Hepatocyte (in vitro differentiated cells): ENCODE results near the gene EBPL. TPM values are rescaled to one million over a fixed set of nuclear protein-coding genes. Genes with fewer than 3 reads are reported as not detected.

Experiments used
- DNase-seq: peaks from one replicate; pipeline ENCODE4 v3.0.0-alpha.2; 2016; ENCODE audit warnings: low spot score
- H2AFZ ChIP-seq: fragments of 200-600 bp; sonication (generic); 2 replicates; pipeline ENCODE4 v1.6.0; 2016; ENCODE audit warnings: antibody characterized with exemption, mild to moderate bottlenecking
- H3K27ac ChIP-seq: fragments of 200-600 bp; sonication (generic); 2 replicates; pipeline ENCODE4 v1.5.1; 2016; ENCODE audit warnings: mild to moderate bottlenecking
- H3K27me3 ChIP-seq: fragments of 200-600 bp; sonication (generic); 2 replicates; pipeline ENCODE4 v1.6.1; 2016
- H3K36me3 ChIP-seq: fragments of 200-600 bp; sonication (generic); replicated peaks from 2 replicates; pipeline ENCODE4 v1.5.1; 2016; ENCODE audit warnings: low read depth; ENCODE audit not compliant: insufficient read depth
- H3K4me1 ChIP-seq: fragments of 200-600 bp; sonication (generic); 2 replicates; pipeline ENCODE4 v1.5.1; 2016; ENCODE audit warnings: mild to moderate bottlenecking, moderate library complexity; ENCODE audit not compliant: insufficient read depth
- H3K4me2 ChIP-seq: fragments of 200-600 bp; sonication (generic); 2 replicates; pipeline ENCODE4 v1.6.0; 2016
- H3K4me3 ChIP-seq: fragments of 200-600 bp; sonication (generic); 2 replicates; pipeline ENCODE4 v1.5.1; 2016; ENCODE audit warnings: mild to moderate bottlenecking
- H3K79me2 ChIP-seq: fragments of 200-600 bp; sonication (generic); 2 replicates; pipeline ENCODE4 v1.6.0; 2017; ENCODE audit warnings: mild to moderate bottlenecking
- H3K9me2 ChIP-seq: fragments of 200-600 bp; sonication (generic); replicated peaks from 2 replicates; pipeline ENCODE4 v1.6.0; 2017; ENCODE audit warnings: mild to moderate bottlenecking; ENCODE audit not compliant: insufficient read depth
- H3K9me3 ChIP-seq: fragments of 200-600 bp; sonication (generic); 2 replicates; pipeline ENCODE4 v1.5.1; 2016; ENCODE audit warnings: low read depth, mild to moderate bottlenecking
- H4K20me1 ChIP-seq: fragments of 200-600 bp; sonication (generic); 2 replicates; pipeline ENCODE4 v1.6.0; 2016; ENCODE audit warnings: mild to moderate bottlenecking; ENCODE audit not compliant: insufficient read depth, poor library complexity, severe bottlenecking
- EZH2 ChIP-seq: fragments of 200-600 bp; sonication (generic); IDR thresholded peaks from 2 replicates; pipeline ENCODE4 v1.6.1; 2016; ENCODE audit warnings: antibody characterized with exemption, mild to moderate bottlenecking, borderline replicate concordance
- EZH2phosphoT487 ChIP-seq: fragments of 200-600 bp; sonication (generic); IDR thresholded peaks from one replicate; pipeline ENCODE4 v1.6.1; 2018; ENCODE audit warnings: antibody characterized with exemption, mild to moderate bottlenecking, low read depth, moderate library complexity; ENCODE audit not compliant: unreplicated experiment, severe bottlenecking
- WGBS: methylation state at CpG from one replicate; pipeline ENCODE4 v1.1.6; 2016; ENCODE audit warnings: low lambda C conversion rate; ENCODE audit errors: missing lambda C conversion rate; 5-methylcytosine and 5-hydroxymethylcytosine counted together
- polyA plus RNA-seq: library from polyadenylated mRNA; unstranded; fragments of >200 nt; fragmentation: Nextera tagmentation; extraction: Ambion mirVana; gene quantifications from 2 replicates; pipeline ENCODE4 v1.2.1, GENCODE V29; 2016
- total RNA-seq: library from RNA; depleted of rRNA; stranded (reverse); fragments of >200 nt; gene quantifications from 2 replicates; pipeline ENCODE4 v1.2.3, GENCODE V29; 2014
- TF ChIP-seq, protein P1 (sequence below): fragments of 200-600 bp; sonication (generic); IDR thresholded peaks from 2 replicates; pipeline ENCODE4 v1.5.1; 2016; ENCODE audit warnings: antibody characterized with exemption, mild to moderate bottlenecking; ENCODE audit not compliant: poor library complexity

Gene EBPL
- total and polyA plus RNA-seq, 2 experiments from 2014 or later, result 135 to 180 TPM

DNA sequence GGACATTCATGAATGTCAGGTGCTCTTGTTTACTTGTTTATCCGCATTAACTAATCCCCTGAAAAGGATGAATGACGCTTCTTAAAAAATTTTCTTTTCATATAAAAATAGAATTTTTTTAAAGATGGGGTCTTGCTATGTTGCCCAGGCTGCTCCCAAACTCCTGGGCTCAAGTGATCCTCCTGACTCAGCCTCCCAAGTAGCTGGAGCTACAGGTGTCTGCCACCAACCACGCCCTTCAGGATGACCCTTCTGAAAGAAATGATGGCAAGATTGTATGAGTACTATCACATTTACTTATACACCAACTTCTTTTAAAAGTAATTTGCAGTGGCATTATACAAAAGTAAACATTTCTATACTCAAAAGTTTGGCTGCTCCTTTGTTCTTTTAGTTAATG lies 6.2 kb upstream of the EBPL start:
- Histone ChIP-seq H3K79me2 (no peaks in the 10 kb centered on the region), H2AFZ (no peak overlapping the region), H3K4me1 (no peaks in the 10 kb centered on the region), H3K27me3 (no peaks in the 10 kb centered on the region), H3K9me3 (no peaks in the 10 kb centered on the region), H3K36me3 (peaks cover 7% of the 10 kb centered on the region), H3K4me2 (no peak overlapping the region), H3K27ac (no peak overlapping the region), H4K20me1 (no peaks in the 10 kb centered on the region), H3K4me3 (no peak overlapping the region), H3K9me2 (no peaks in the 10 kb centered on the region)
- 96% methylated on average over 3 of the region's 3 CpGs for WGBS
- TF ChIP-seq, protein P1, sequence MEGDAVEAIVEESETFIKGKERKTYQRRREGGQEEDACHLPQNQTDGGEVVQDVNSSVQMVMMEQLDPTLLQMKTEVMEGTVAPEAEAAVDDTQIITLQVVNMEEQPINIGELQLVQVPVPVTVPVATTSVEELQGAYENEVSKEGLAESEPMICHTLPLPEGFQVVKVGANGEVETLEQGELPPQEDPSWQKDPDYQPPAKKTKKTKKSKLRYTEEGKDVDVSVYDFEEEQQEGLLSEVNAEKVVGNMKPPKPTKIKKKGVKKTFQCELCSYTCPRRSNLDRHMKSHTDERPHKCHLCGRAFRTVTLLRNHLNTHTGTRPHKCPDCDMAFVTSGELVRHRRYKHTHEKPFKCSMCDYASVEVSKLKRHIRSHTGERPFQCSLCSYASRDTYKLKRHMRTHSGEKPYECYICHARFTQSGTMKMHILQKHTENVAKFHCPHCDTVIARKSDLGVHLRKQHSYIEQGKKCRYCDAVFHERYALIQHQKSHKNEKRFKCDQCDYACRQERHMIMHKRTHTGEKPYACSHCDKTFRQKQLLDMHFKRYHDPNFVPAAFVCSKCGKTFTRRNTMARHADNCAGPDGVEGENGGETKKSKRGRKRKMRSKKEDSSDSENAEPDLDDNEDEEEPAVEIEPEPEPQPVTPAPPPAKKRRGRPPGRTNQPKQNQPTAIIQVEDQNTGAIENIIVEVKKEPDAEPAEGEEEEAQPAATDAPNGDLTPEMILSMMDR, result no peak
- TF ChIP-seq EZH2phosphoT487 (no peak), EZH2 (no peak)
- DNase-seq, result no peak

DNA sequence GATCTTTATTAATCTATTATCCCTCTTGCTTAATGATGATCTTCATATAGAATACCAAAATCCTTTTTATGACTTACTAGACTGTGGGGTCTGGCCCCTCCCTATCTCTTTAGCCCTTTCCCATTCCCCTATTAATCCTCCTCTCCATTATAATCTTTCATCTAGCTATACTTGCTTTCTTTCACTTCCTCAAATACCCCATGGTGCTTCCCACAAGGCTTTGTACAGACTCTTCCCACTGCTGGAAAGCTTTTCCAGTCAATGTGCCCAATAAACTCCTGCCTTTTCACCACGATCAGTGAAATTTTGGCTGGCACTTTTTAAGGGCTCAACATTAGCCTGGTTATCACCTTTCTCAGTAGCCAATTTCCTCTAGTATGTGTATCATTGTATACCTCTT lies 3.2 kb upstream of the EBPL start:
- Histone ChIP-seq H3K27me3 (no peaks in the 10 kb centered on the region), H3K9me2 (no peaks in the 10 kb centered on the region), H3K4me2 (no peak overlapping the region), H3K79me2 (peaks cover 4% of the 10 kb centered on the region), H3K4me3 (no peak overlapping the region), H3K4me1 (peaks cover 7% of the 10 kb centered on the region), H3K36me3 (no peaks in the 10 kb centered on the region), H2AFZ (no peak overlapping the region), H3K9me3 (no peaks in the 10 kb centered on the region), H4K20me1 (no peaks in the 10 kb centered on the region), H3K27ac (no peak overlapping the region)
- no peak for TF ChIP-seq EZH2phosphoT487
- TF ChIP-seq, protein P1, result no peak
- no peak for TF ChIP-seq EZH2
- 93% methylated on average over 1 of the region's 1 CpG for WGBS
- DNase-seq, result no peak

DNA sequence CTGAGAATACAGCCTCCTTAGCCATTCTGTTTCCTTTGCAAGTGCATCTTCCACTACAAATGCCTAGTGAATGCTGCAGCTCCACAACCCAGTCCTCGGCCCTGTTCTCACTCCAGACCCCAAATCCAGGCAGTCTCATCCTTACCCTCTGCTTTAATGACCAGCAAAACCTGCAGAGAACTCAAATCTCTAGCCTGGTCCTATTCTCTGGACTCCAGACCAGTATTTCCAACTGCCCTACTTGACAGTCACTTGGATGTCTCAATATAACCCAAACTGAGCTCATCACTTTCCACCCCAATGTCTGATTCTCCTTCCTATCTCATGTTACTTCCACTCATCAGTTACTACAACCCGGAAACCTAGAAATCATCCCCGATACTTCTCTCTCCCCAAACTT lies 2.6 kb upstream of the EBPL start:
- Histone ChIP-seq H3K36me3 (no peaks in the 10 kb centered on the region), H2AFZ (no peak overlapping the region), H4K20me1 (no peaks in the 10 kb centered on the region), H3K9me2 (no peaks in the 10 kb centered on the region), H3K27me3 (no peaks in the 10 kb centered on the region), H3K27ac (no peak overlapping the region), H3K79me2 (peaks cover 10% of the 10 kb centered on the region), H3K9me3 (no peaks in the 10 kb centered on the region), H3K4me2 (no peak overlapping the region), H3K4me1 (peaks cover 10% of the 10 kb centered on the region), H3K4me3 (no peak overlapping the region)
- TF ChIP-seq EZH2 (no peak), EZH2phosphoT487 (no peak)
- TF ChIP-seq, protein P1, result no peak
- WGBS, result 91% methylated on average over 3 of the region's 3 CpGs
- DNase-seq, result no peak

DNA sequence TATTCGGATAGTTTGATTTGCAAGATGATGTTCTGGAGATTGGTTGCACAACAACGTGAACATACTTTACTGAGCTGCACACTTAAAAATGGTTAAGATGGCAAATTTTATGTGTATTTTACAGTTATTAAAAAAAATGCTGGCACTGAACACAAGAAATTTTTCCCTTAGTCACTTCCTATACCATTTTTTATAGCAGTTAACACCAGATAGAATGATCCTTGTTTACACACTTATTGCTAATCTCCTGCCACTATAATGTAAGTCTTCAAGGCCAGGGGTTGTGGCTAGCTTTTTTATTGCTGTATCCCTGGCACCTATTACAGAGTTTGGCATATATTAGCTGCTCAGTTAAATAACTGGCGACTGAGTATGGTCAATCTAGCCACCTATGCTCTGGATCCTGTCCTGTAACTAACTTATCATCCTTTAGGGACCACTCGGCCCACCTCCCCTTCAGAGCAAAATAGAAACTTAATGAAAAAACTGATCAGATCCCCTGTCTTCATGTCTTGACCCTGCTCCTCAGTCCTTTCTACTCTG lies 2.0 kb upstream of the EBPL start:
- peaks cover 14% of the 10 kb centered on the region for H3K79me2 ChIP-seq

More for the DNA sequence above, 2.0 kb upstream of the EBPL start:
- Histone ChIP-seq H3K9me3 (no peaks in the 10 kb centered on the region), H3K4me3 (no peak overlapping the region), H4K20me1 (no peaks in the 10 kb centered on the region), H2AFZ (no peak overlapping the region), H3K4me2 (no peak overlapping the region), H3K27me3 (no peaks in the 10 kb centered on the region), H3K27ac (no peak overlapping the region), H3K36me3 (no peaks in the 10 kb centered on the region), H3K4me1 (peaks cover 10% of the 10 kb centered on the region), H3K9me2 (no peaks in the 10 kb centered on the region)
- no peak for TF ChIP-seq EZH2phosphoT487
- DNase-seq, result no peak
- WGBS, result 77% methylated on average over 4 of the region's 4 CpGs
